AG09309 (cell line): Measurements from ENCODE around the gene CTNND2.

ENCODE experiments used
- DNase-seq: peaks from one replicate; pipeline ENCODE4 v3.0.0-alpha.2; 2010; ENCODE audit warnings: low read depth
- H3K4me3 ChIP-seq: 2 replicates; pipeline ENCODE4 v1.5.1; 2011; ENCODE audit warnings: mild to moderate bottlenecking, low read depth, low read length, moderate library complexity; ENCODE audit not compliant: control insufficient read depth
- CTCF ChIP-seq: IDR thresholded peaks from 2 replicates; pipeline ENCODE4 v1.5.1; 2011; ENCODE audit warnings: mild to moderate bottlenecking, low read depth, low read length, inconsistent platforms; ENCODE audit not compliant: insufficient read depth, control insufficient read depth; ENCODE audit errors: missing control alignments

Gene CTNND2

GRCh38 chr5:11400316-11400715 is 503.9 kb downstream of the CTNND2 start:
- DNase-seq: no peak
- TF ChIP-seq CTCF: no peak
- H3K4me3 ChIP-seq: no peak overlapping the region

- DNase-seq: no peak
- TF ChIP-seq CTCF: no peak
- no peak overlapping the region for H3K4me3 ChIP-seq
Observed at GRCh38 chr5:11398728-11399127, 505.5 kb downstream of the CTNND2 start.

- no peak for TF ChIP-seq CTCF
- no peak overlapping the region for H3K4me3 ChIP-seq
- DNase-seq: no peak
Observed at GRCh38 chr5:11397549-11397948, 506.7 kb downstream of the CTNND2 start.

- H3K4me3 ChIP-seq: no peak overlapping the region
- no peak for DNase-seq
- no peak for TF ChIP-seq CTCF
Observed at GRCh38 chr5:11396917-11397316, 507.3 kb downstream of the CTNND2 start.

- DNase-seq: no peak
- TF ChIP-seq CTCF: no peak
- no peak overlapping the region for H3K4me3 ChIP-seq
Observed at GRCh38 chr5:11394933-11395332, 509.3 kb downstream of the CTNND2 start.

- H3K4me3 ChIP-seq: no peak overlapping the region
- TF ChIP-seq CTCF: no peak
- DNase-seq: no peak
Observed at GRCh38 chr5:11390291-11390767, 513.9 kb downstream of the CTNND2 start.

- H3K4me3 ChIP-seq: no peak overlapping the region
- DNase-seq: no peak
- TF ChIP-seq CTCF: no peak
Observed at GRCh38 chr5:11387382-11387781, 516.9 kb downstream of the CTNND2 start.
